HepG2 (cell line): ENCODE results near the gene OGFR.

Experiments used
- RAD21 ChIP-seq: fragments of 450-650 bp; formaldehyde crosslinking; IDR thresholded peaks from 2 replicates; pipeline ENCODE4 v1.5.0; 2020; ENCODE audit warnings: mild to moderate bottlenecking
- ZNF274 ChIP-seq: sonication (generic); formaldehyde crosslinking; IDR thresholded peaks from 2 replicates; pipeline ENCODE4 v1.5.1; 2020; ENCODE audit warnings: mild to moderate bottlenecking, missing genetic modification reagents
- TF ChIP-seq, protein P1 (sequence below): sonication (generic); formaldehyde crosslinking; IDR thresholded peaks from 2 replicates; pipeline ENCODE4 v1.8.1; 2023; ENCODE audit warnings: mild to moderate bottlenecking, moderate library complexity, missing genetic modification reagents

GRCh38 chr20:62852841-62853240 is 48.2 kb downstream of the OGFR start:
- TF ChIP-seq RAD21 (no peak), ZNF274 (CRISPR knock-in tag) (no peak)
- TF ChIP-seq, protein P1, sequence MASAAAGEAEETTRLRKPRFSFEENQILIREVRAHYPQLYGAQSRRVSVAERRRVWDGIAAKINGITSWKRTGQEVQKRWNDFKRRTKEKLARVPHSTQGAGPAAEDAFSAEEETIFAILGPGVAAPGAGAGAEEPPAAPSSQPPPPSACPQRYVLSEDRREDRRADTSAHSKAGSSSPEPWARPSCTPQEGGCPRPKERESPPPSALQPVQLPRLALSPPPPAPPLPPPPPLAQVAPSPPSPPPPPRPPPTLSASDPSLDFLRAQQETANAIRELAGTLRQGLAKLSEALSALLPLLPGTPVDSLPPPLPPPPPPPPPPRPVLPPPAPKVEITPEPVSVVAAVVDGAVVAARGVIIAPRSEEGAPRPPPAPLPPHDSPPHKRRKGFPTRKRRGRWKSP (CRISPR knock-in tag), result no peak
